ENCODE measurements around the gene TANC1.
"Not testable (repeated sequence)": the region's sequence is repeated elsewhere in the genome, so short reads cannot be mapped to it uniquely, and the experiment has no call there.

TANC1 gene

GRCh38 chr2:159041328-159041727 is 72.9 kb downstream of the TANC1 start:
- H3K4me3 ChIP-seq (ENCODE audit: low read length in 2 of 2); H3K27me3 ChIP-seq (ENCODE audit: control insufficient read depth in 2 of 2, insufficient read depth in 2 of 2, low read length in 2 of 2); H3K27ac ChIP-seq (ENCODE audit: low read depth in 2 of 2, low read length in 2 of 2); H3K9ac ChIP-seq (ENCODE audit: low read depth in 1 of 2, low read length in 2 of 2); H3K36me3 ChIP-seq (ENCODE audit: control insufficient read depth in 2 of 2, insufficient read depth in 2 of 2, low read length in 2 of 2); H3K9me3 ChIP-seq (ENCODE audit: control insufficient read depth in 2 of 2, low read length in 2 of 2): not testable (repeated sequence)
- peaks cover 3 to 13% of the 10 kb centered on the region in 2 donors for H3K4me1 ChIP-seq (ENCODE audit: control insufficient read depth in 2 of 2, insufficient read depth in 2 of 2, low read length in 2 of 2)

GRCh38 chr2:159042115-159042850 is 73.8 kb downstream of the TANC1 start:
- Histone ChIP-seq H3K9me3 (ENCODE audit: control insufficient read depth in 2 of 2, low read length in 2 of 2) (no peaks in the 10 kb centered on the region), H3K27ac (ENCODE audit: low read depth in 2 of 2, low read length in 2 of 2) (no peak overlapping the region), H3K27me3 (ENCODE audit: control insufficient read depth in 2 of 2, insufficient read depth in 2 of 2, low read length in 2 of 2) (no peaks in the 10 kb centered on the region), H3K4me1 (ENCODE audit: control insufficient read depth in 2 of 2, insufficient read depth in 2 of 2, low read length in 2 of 2) (peaks cover 3 to 13% of the 10 kb centered on the region in 2 donors), H3K9ac (ENCODE audit: low read depth in 1 of 2, low read length in 2 of 2) (no peak overlapping the region), H3K36me3 (ENCODE audit: control insufficient read depth in 2 of 2, insufficient read depth in 2 of 2, low read length in 2 of 2) (no peaks in the 10 kb centered on the region), H3K4me3 (ENCODE audit: low read length in 2 of 2) (no peak overlapping the region)

DNA sequence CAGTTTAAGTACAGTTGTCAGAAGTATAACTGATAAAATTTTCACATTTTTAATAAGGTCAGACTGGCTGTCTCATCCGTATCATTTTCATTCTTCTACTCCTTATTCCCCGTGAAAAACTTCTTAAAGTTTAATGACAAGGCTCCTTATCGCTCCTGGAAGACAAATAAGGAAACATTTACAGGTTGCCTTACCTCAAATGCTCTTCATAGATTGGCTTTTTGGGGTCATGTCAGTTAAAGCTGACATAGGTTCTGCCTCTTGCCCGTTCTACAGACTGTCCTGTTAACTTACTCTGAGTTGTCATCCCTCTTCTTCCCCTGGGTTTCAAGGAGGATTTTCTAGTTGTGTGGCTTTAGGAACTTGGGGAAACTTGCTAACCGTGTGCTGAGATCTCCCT is 75.3 kb downstream of the TANC1 start:
- no peaks in the 10 kb centered on the region for H3K9me3 ChIP-seq (ENCODE audit: control insufficient read depth in 2 of 2, low read length in 2 of 2)
- H3K27me3 ChIP-seq (ENCODE audit: control insufficient read depth in 2 of 2, insufficient read depth in 2 of 2, low read length in 2 of 2), result no peaks in the 10 kb centered on the region
- H3K4me3 ChIP-seq (ENCODE audit: low read length in 2 of 2), result no peak overlapping the region
- H3K9ac ChIP-seq (ENCODE audit: low read depth in 1 of 2, low read length in 2 of 2), result no peak overlapping the region
- H3K27ac ChIP-seq (ENCODE audit: low read depth in 2 of 2, low read length in 2 of 2), result no peak overlapping the region
- H3K4me1 ChIP-seq (ENCODE audit: control insufficient read depth in 2 of 2, insufficient read depth in 2 of 2, low read length in 2 of 2), result peaks cover 3 to 13% of the 10 kb centered on the region in 2 donors
- no peaks in the 10 kb centered on the region for H3K36me3 ChIP-seq (ENCODE audit: control insufficient read depth in 2 of 2, insufficient read depth in 2 of 2, low read length in 2 of 2)

DNA sequence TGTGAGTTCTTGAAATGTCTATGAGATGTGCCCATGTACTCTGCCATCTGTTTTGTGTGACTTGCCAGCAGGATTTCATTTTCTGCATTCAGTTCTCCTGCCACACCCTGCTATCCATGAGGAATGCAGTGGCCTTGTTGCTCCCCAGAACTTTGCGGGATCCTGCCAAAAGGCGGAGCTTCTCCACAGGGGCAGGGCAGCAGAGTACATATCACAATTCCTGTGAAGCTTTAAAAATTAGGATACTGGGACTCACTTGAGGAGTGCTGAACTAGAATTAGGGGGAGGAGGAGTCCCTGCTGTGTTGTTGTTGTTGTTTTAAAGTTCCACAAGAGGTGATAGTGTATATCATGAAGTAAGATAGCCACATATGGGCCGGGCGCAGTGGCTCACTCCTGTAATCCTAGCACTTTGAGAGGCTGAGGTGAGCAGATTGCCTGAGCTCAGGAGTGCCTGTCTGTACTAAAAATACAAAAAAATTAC is 76.4 kb downstream of the TANC1 start:
- H3K9ac ChIP-seq (ENCODE audit: low read depth in 1 of 2, low read length in 2 of 2), result no peak overlapping the region
- H3K4me1 ChIP-seq (ENCODE audit: control insufficient read depth in 2 of 2, insufficient read depth in 2 of 2, low read length in 2 of 2), result peaks cover 3 to 13% of the 10 kb centered on the region in 2 donors
- no peaks in the 10 kb centered on the region for H3K9me3 ChIP-seq (ENCODE audit: control insufficient read depth in 2 of 2, low read length in 2 of 2)
- H3K27ac ChIP-seq (ENCODE audit: low read depth in 2 of 2, low read length in 2 of 2), result no peak overlapping the region
- H3K4me3 ChIP-seq (ENCODE audit: low read length in 2 of 2), result no peak overlapping the region
- no peaks in the 10 kb centered on the region for H3K36me3 ChIP-seq (ENCODE audit: control insufficient read depth in 2 of 2, insufficient read depth in 2 of 2, low read length in 2 of 2)
- no peaks in the 10 kb centered on the region for H3K27me3 ChIP-seq (ENCODE audit: control insufficient read depth in 2 of 2, insufficient read depth in 2 of 2, low read length in 2 of 2)

GRCh38 chr2:159045545-159046454 is 77.4 kb downstream of the TANC1 start:
- Histone ChIP-seq H3K27me3 (ENCODE audit: control insufficient read depth in 2 of 2, insufficient read depth in 2 of 2, low read length in 2 of 2) (no peaks in the 10 kb centered on the region), H3K27ac (ENCODE audit: low read depth in 2 of 2, low read length in 2 of 2) (no peak overlapping the region), H3K9ac (ENCODE audit: low read depth in 1 of 2, low read length in 2 of 2) (no peak overlapping the region), H3K36me3 (ENCODE audit: control insufficient read depth in 2 of 2, insufficient read depth in 2 of 2, low read length in 2 of 2) (no peaks in the 10 kb centered on the region), H3K9me3 (ENCODE audit: control insufficient read depth in 2 of 2, low read length in 2 of 2) (no peaks in the 10 kb centered on the region), H3K4me3 (ENCODE audit: low read length in 2 of 2) (no peak overlapping the region), H3K4me1 (ENCODE audit: control insufficient read depth in 2 of 2, insufficient read depth in 2 of 2, low read length in 2 of 2) (peaks cover 3 to 13% of the 10 kb centered on the region in 2 donors)

- Histone ChIP-seq H3K27me3 (ENCODE audit: control insufficient read depth in 2 of 2, insufficient read depth in 2 of 2, low read length in 2 of 2) (no peaks in the 10 kb centered on the region), H3K36me3 (ENCODE audit: control insufficient read depth in 2 of 2, insufficient read depth in 2 of 2, low read length in 2 of 2) (no peaks in the 10 kb centered on the region), H3K4me3 (ENCODE audit: low read length in 2 of 2) (no peak overlapping the region), H3K9ac (ENCODE audit: low read depth in 1 of 2, low read length in 2 of 2) (no peak overlapping the region), H3K4me1 (ENCODE audit: control insufficient read depth in 2 of 2, insufficient read depth in 2 of 2, low read length in 2 of 2) (peaks cover 3 to 21% of the 10 kb centered on the region in 2 donors), H3K27ac (ENCODE audit: low read depth in 2 of 2, low read length in 2 of 2) (peak overlapping the region in 1 of 2 donors; percentile 27), H3K9me3 (ENCODE audit: control insufficient read depth in 2 of 2, low read length in 2 of 2) (no peaks in the 10 kb centered on the region)
Measured at GRCh38 chr2:159046966-159047365, 78.5 kb downstream of the TANC1 start.

DNA sequence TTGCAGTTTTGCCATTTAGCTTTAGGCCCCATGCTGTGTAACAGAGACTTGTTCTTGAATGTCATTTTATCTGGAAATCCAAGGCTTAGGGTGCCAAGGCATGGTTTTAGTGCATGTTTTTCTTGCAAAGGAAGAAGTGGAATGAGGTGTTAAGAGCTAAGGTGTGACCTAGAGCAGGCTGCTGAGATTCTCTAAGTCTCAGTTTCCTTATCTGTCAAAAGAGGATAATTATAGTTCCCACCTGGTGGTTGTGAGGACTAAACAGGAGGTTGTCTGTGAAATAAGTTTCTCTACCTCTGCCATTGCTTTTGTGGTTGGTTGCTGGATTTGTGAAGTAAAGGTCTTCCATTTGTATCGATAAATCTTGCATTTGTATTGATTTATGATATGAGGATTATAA is 82.0 kb downstream of the TANC1 start:
- Histone ChIP-seq H3K9ac (ENCODE audit: low read depth in 1 of 2, low read length in 2 of 2) (no peak overlapping the region), H3K27ac (ENCODE audit: low read depth in 2 of 2, low read length in 2 of 2) (no peak overlapping the region), H3K4me3 (ENCODE audit: low read length in 2 of 2) (no peak overlapping the region), H3K4me1 (ENCODE audit: control insufficient read depth in 2 of 2, insufficient read depth in 2 of 2, low read length in 2 of 2) (peaks cover 0 to 13% of the 10 kb centered on the region in 2 donors), H3K27me3 (ENCODE audit: control insufficient read depth in 2 of 2, insufficient read depth in 2 of 2, low read length in 2 of 2) (no peaks in the 10 kb centered on the region), H3K9me3 (ENCODE audit: control insufficient read depth in 2 of 2, low read length in 2 of 2) (no peaks in the 10 kb centered on the region), H3K36me3 (ENCODE audit: control insufficient read depth in 2 of 2, insufficient read depth in 2 of 2, low read length in 2 of 2) (no peaks in the 10 kb centered on the region)

GRCh38 chr2:159051133-159051532 is 82.7 kb downstream of the TANC1 start:
- H3K9ac ChIP-seq (ENCODE audit: low read depth in 1 of 2, low read length in 2 of 2), result no peak overlapping the region
- no peaks in the 10 kb centered on the region for H3K27me3 ChIP-seq (ENCODE audit: control insufficient read depth in 2 of 2, insufficient read depth in 2 of 2, low read length in 2 of 2)
- H3K9me3 ChIP-seq (ENCODE audit: control insufficient read depth in 2 of 2, low read length in 2 of 2), result no peaks in the 10 kb centered on the region
- no peaks in the 10 kb centered on the region for H3K36me3 ChIP-seq (ENCODE audit: control insufficient read depth in 2 of 2, insufficient read depth in 2 of 2, low read length in 2 of 2)
- H3K27ac ChIP-seq (ENCODE audit: low read depth in 2 of 2, low read length in 2 of 2), result no peak overlapping the region
- no peak overlapping the region for H3K4me3 ChIP-seq (ENCODE audit: low read length in 2 of 2)
- H3K4me1 ChIP-seq (ENCODE audit: control insufficient read depth in 2 of 2, insufficient read depth in 2 of 2, low read length in 2 of 2), result peaks cover 0 to 13% of the 10 kb centered on the region in 2 donors

GRCh38 chr2:159051661-159052060 is 83.2 kb downstream of the TANC1 start:
- peak overlapping the region in 1 of 2 donors; percentile 18 for H3K27ac ChIP-seq (ENCODE audit: low read depth in 2 of 2, low read length in 2 of 2)
- peaks cover 0 to 13% of the 10 kb centered on the region in 2 donors for H3K4me1 ChIP-seq (ENCODE audit: control insufficient read depth in 2 of 2, insufficient read depth in 2 of 2, low read length in 2 of 2)
- H3K4me3 ChIP-seq (ENCODE audit: low read length in 2 of 2), result no peak overlapping the region
- no peaks in the 10 kb centered on the region for H3K9me3 ChIP-seq (ENCODE audit: control insufficient read depth in 2 of 2, low read length in 2 of 2)
- H3K36me3 ChIP-seq (ENCODE audit: control insufficient read depth in 2 of 2, insufficient read depth in 2 of 2, low read length in 2 of 2), result no peaks in the 10 kb centered on the region
- H3K9ac ChIP-seq (ENCODE audit: low read depth in 1 of 2, low read length in 2 of 2), result no peak overlapping the region
- no peaks in the 10 kb centered on the region for H3K27me3 ChIP-seq (ENCODE audit: control insufficient read depth in 2 of 2, insufficient read depth in 2 of 2, low read length in 2 of 2)

DNA sequence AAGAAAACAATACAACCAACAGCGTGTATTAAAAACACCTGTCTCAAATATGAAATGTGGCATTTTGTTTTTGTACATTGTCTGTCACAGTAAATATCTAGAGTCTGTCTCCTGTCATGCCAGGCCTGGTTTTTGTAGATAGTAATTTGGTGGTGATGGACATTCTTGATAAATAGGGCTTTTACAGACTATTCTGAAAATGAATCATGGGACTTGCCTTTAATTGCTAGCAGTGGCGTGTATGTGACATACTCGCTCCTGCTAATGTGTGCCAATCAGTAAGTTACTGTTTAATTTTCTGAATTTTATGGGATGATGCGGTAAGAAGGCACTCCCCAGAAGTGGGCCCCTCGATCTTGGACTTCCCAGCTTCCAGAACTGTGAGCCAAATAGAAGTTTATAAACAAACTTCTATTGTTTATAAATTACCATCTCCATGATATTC is 83.7 kb downstream of the TANC1 start:
- Histone ChIP-seq H3K27ac (ENCODE audit: low read depth in 2 of 2, low read length in 2 of 2) (peak overlapping the region in 1 of 2 donors; percentile 18), H3K4me1 (ENCODE audit: control insufficient read depth in 2 of 2, insufficient read depth in 2 of 2, low read length in 2 of 2) (peaks cover 0 to 13% of the 10 kb centered on the region in 2 donors), H3K36me3 (ENCODE audit: control insufficient read depth in 2 of 2, insufficient read depth in 2 of 2, low read length in 2 of 2) (no peaks in the 10 kb centered on the region), H3K9ac (ENCODE audit: low read depth in 1 of 2, low read length in 2 of 2) (no peak overlapping the region), H3K9me3 (ENCODE audit: control insufficient read depth in 2 of 2, low read length in 2 of 2) (no peaks in the 10 kb centered on the region), H3K4me3 (ENCODE audit: low read length in 2 of 2) (no peak overlapping the region), H3K27me3 (ENCODE audit: control insufficient read depth in 2 of 2, insufficient read depth in 2 of 2, low read length in 2 of 2) (no peaks in the 10 kb centered on the region)
